Inflammatory macrophage (primary cell): ENCODE data around the gene EXTL1.
A peak's percentile ranks its signal among the peaks of the same experiment; 100 is the strongest.

ENCODE experiments used
- DNase-seq, 2 donors: peaks; one replicate each; pipeline ENCODE4 v3.0.0-alpha.2; 2020 to 2022

EXTL1 gene

DNA sequence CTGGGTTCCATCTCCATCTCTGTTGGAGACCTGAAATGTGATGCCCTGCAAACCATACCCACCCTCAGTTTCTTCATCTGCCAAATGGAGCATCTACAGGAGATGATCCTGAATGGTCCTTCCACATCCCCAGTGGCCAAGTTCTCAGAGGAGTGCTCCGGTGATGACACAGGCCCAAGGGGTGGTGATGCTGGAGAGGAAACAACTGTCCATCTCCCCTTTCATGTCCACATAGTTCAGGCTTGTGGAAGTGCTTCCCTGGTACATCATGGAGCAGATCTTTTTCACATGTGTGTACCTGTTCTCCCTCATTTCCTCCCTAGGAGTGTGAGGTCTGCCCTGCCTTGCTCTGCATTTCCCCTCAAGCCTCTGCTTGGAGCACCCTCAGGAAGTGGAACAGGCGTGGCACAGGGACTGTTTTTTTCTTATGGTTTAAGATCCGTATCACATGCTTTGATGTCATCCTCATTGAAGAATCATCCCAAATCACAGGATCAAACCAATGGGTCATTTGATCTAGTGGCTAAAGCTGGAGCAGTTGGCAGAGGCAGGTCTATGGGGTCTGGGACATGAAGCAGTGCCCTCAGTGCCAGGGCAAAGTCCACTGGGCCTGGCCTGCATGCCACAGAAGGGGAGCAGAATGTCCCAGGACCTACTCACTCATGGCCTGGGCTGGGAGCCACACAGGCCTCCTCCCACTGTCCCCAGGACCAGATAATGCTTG, 54.0 kb downstream of the EXTL1 start:
- DNase-seq: peak; percentile 7 to 35

DNA sequence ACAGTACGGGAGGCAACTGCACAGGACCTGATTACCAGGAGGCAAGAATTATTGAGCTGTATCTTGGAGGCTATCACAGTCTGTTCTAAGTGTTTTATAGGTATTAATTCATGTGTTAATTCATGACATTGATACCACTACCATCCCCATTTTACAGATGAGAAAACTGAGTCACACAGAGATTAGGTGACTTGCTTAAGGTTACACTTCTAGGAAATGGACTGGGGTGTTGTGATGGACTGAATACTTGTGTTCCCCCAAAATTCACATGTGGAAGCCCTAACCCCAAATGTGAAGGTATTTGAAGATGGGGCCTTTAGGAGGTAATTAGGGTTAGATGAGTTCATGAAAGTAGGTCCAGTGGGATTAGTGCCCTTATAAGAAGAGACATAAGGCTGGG, 55.9 kb downstream of the EXTL1 start:
- DNase-seq: no peak

GRCh38 chr1:26078286-26079177, 57.0 kb downstream of the EXTL1 start:
- DNase-seq: no peak

DNA sequence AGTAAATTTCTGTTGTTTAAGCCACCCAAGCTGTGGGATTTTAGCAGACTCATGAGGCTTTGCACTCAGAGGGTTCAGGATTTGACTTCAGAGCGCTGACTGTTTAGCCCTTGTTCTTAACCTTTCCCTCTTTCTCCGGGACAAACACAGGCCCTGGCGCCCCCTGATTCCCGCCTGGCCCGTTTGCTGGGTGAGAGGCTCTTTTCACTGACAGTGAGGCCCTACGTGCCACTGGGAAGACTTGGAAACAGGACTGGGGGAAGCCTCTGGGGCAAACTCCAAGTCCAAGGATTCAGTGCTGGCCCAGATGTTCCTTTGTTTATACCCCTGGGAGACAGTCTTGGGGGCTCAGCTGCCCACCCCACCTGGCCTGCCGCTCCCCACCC, 57.6 kb downstream of the EXTL1 start:
- DNase-seq: no peak

- DNase-seq: no peak
Measured at GRCh38 chr1:26079960-26080814, 58.6 kb downstream of the EXTL1 start.

- no peak for DNase-seq
Measured at GRCh38 chr1:26081267-26082019, 59.9 kb downstream of the EXTL1 start.

DNA sequence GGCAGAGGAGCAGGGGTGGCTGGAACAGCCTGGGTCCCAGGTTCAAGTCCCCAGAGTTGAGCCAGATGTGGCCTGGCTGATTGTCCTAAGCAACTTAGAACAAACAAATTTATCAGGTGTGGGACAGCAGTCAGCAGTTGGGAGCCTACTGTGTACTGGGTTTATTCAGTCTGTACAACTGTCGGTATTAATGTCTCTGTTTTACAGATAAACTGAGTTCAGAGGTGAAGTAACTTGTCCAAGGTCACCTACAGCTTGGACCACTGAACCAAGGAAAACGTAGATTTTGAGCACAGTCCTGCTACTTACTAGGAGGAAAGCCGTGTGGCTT, 60.4 kb downstream of the EXTL1 start:
- no peak for DNase-seq

- DNase-seq: peak in 1 of 2 donors; percentile 20
Measured at GRCh38 chr1:26083208-26083607, 61.6 kb downstream of the EXTL1 start.

DNA sequence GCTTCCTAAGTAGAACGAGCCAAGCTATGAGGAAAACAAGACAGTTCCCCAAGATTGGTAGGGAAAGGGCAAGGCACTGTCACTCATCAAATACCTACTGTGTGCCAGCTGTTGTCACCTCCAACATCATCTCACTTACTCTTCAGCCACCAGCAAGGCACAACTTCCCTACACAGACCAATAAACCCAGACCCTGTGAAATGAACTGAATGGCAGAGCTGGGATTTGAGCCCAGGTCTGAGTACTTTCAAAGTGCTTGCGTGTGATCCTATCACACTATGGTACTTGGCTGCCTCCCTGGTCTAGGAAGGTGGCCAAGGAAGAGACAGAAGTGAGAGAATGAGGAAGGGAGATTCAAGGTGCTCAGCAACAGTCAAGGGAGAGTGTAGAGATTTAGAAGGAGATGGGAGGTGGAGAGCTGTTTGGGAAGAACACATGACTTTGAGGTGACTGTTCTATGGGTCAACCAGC, 62.6 kb downstream of the EXTL1 start:
- DNase-seq: no peak

GRCh38 chr1:26084844-26085243, 63.3 kb downstream of the EXTL1 start:
- DNase-seq: no peak
